IgD-negative memory B cell (primary cell): ENCODE measurements around the gene SUN2. TPM values are rescaled to one million over a fixed set of nuclear protein-coding genes. Genes with fewer than 3 reads are reported as not detected.

Experiments used
- H3K27ac Mint-ChIP-seq, 3 donors: one replicate each; pipeline ENCODE4 v1.8.0; 2020 to 2022; ENCODE audit warnings: mild to moderate bottlenecking in 3 of 3, mixed read lengths in 3 of 3, moderate library complexity in 1 of 3
- H3K27me3 Mint-ChIP-seq: one replicate; pipeline ENCODE4 v1.8.0; 2021; ENCODE audit warnings: mixed read lengths
- H3K36me3 Mint-ChIP-seq: one replicate; pipeline ENCODE4 v1.8.0; 2020; ENCODE audit warnings: mild to moderate bottlenecking, mixed read lengths
- H3K4me1 Mint-ChIP-seq, 3 donors: one replicate each; pipeline ENCODE4 v1.8.0; 2020 to 2022; ENCODE audit warnings: mixed read lengths in 3 of 3, mild to moderate bottlenecking in 1 of 3
- H3K4me3 Mint-ChIP-seq, 4 donors: one replicate each; pipeline ENCODE4 v1.8.0; 2020 to 2022; ENCODE audit warnings: mild to moderate bottlenecking in 4 of 4, mixed read lengths in 4 of 4, moderate library complexity in 3 of 4
- H3K9me3 Mint-ChIP-seq, 3 donors: one replicate each; pipeline ENCODE4 v1.8.0; 2020 to 2021; ENCODE audit warnings: mixed read lengths in 3 of 3, mild to moderate bottlenecking in 1 of 3
- polyA plus RNA-seq: library from polyadenylated mRNA; unstranded; fragments of 300-500 nt; fragmentation: Illumina TruSeq; gene quantifications from one replicate; pipeline ENCODE4 v1.2.3, GENCODE V29; 2021

Gene SUN2
- polyA plus RNA-seq, 1 donor from 2014 or later = 206 TPM

DNA sequence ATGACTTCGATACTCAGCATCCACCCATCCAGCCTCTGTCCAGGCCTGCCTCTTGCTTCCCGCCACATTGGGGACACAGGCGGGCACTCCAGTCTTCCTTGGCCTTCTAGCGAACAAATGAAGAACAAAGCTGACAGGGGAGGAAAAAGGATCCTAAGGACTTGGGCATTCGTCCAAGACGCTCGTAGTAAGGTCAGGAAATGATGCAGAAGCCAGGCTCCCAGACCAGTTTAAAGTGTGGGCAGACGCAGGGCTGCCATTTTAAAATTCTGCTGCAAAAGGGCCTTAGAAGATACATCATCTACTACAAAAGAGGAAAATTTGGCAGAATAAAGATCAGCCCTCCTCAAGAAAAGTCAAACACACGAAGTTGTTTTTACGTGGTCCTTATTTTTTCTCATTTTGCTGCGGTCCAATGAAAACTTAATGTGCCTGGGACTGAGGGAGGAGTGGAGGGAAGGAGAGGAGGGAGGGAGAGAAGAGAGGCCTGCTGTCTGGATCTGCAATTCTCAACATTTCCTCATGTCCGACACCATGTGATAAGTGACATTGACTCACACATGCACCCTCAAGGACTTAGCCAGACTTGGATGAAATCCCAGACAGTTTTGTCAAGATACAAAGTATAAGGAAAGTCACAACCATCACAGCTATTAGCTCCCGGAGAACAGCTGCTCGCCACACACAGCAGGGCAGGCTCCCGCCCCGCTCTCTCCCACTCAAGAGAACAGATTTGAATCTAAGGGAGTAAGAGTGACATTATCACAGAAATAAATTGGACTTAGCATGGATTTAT, 32.4 kb upstream of the SUN2 start:
- Mint-ChIP-seq H3K36me3 (peaks cover 7% of the 10 kb centered on the region), H3K9me3 (no peaks in the 10 kb centered on the region), H3K4me3 (no peak overlapping the region), H3K27me3 (no peaks in the 10 kb centered on the region), H3K4me1 (peaks cover 3 to 9% (median 5%) of the 10 kb centered on the region in 3 donors), H3K27ac (no peak overlapping the region)

DNA sequence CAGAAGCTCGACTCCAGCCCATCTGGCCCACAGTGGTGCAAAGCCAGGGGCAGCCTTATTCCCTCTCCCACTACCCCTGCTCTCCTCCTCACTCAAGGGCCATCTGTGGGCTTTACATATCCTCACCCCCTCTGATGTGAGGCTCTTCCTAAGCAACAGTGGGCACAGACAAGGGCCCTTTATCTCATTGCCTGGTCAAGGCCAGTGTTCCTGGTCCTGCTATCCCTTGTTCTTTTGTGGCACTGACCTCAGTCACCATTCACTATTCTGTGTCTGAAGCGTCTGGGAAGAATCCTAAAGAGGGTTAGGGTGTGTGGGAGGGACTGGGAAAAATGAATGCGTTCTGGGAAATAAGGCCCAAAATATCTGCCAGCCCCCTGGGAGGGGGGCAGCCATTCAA, 30.8 kb upstream of the SUN2 start:
- H3K36me3 Mint-ChIP-seq = peaks cover 7% of the 10 kb centered on the region

DNA sequence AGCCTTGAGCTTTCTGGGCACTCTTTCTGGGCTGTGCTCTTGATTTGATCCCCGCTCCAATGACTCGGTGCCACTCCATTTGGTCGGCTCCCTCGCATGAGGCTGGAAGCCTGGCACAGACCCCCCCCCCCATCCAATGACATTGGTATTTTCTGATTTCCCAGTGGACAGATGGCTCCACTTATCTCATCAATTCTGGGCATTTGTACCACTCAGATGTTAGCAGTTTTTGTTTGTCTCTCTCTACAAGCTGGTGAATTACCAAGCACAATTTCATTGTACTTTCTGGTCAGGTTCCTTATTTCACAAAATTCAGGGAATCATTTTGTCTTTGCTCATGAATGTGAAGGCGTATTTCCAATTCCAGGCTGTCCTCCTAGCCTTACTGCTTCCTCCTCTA, 29.1 kb upstream of the SUN2 start:
- no peak overlapping the region for H3K4me3 Mint-ChIP-seq
- H3K9me3 Mint-ChIP-seq = peaks cover 0 to 1% (median 0%) of the 10 kb centered on the region in 3 donors

More for the DNA sequence above, 30.8 kb upstream of the SUN2 start:
- Mint-ChIP-seq H3K4me1 (peaks cover 0 to 5% (median 0%) of the 10 kb centered on the region in 3 donors), H3K27me3 (no peaks in the 10 kb centered on the region), H3K4me3 (no peak overlapping the region), H3K9me3 (peaks cover 0 to 1% (median 0%) of the 10 kb centered on the region in 3 donors), H3K27ac (no peak overlapping the region)

GRCh38 chr22:38784035-38784434, 28.2 kb upstream of the SUN2 start:
- peaks cover 8% of the 10 kb centered on the region for H3K36me3 Mint-ChIP-seq
- H3K27me3 Mint-ChIP-seq = no peaks in the 10 kb centered on the region
- peak overlapping the region in 1 of 3 donors; percentile 70 for H3K27ac Mint-ChIP-seq
- H3K4me1 Mint-ChIP-seq = peaks cover 0 to 5% (median 0%) of the 10 kb centered on the region in 3 donors
- H3K9me3 Mint-ChIP-seq = peaks cover 0 to 1% (median 0%) of the 10 kb centered on the region in 3 donors
- no peak overlapping the region for H3K4me3 Mint-ChIP-seq

More for the DNA sequence above, 29.1 kb upstream of the SUN2 start:
- Mint-ChIP-seq H3K36me3 (peaks cover 8% of the 10 kb centered on the region), H3K4me1 (peaks cover 0 to 5% (median 0%) of the 10 kb centered on the region in 3 donors), H3K27me3 (no peaks in the 10 kb centered on the region), H3K27ac (no peak overlapping the region)

- Mint-ChIP-seq H3K9me3 (peaks cover 0 to 1% (median 0%) of the 10 kb centered on the region in 3 donors), H3K4me3 (no peak overlapping the region), H3K4me1 (peaks cover 0 to 5% (median 0%) of the 10 kb centered on the region in 3 donors), H3K36me3 (peaks cover 6% of the 10 kb centered on the region), H3K27me3 (no peaks in the 10 kb centered on the region), H3K27ac (peak overlapping the region in 1 of 3 donors; percentile 71)
These were observed 27.4 kb upstream of the SUN2 start for GRCh38 chr22:38783095-38783615.

GRCh38 chr22:38782402-38783094, 26.8 kb upstream of the SUN2 start:
- Mint-ChIP-seq H3K27ac (peak overlapping the region in 1 of 3 donors; percentile 71), H3K4me3 (no peak overlapping the region), H3K4me1 (peaks cover 0 to 5% (median 0%) of the 10 kb centered on the region in 3 donors), H3K9me3 (peaks cover 0 to 1% (median 0%) of the 10 kb centered on the region in 3 donors), H3K27me3 (no peaks in the 10 kb centered on the region), H3K36me3 (peaks cover 8% of the 10 kb centered on the region)

GRCh38 chr22:38781033-38781432, 25.2 kb upstream of the SUN2 start:
- H3K27ac Mint-ChIP-seq = no peak overlapping the region
- H3K4me1 Mint-ChIP-seq = peaks cover 0 to 5% (median 0%) of the 10 kb centered on the region in 3 donors
- no peak overlapping the region for H3K4me3 Mint-ChIP-seq
- no peaks in the 10 kb centered on the region for H3K27me3 Mint-ChIP-seq
- peaks cover 0 to 1% (median 0%) of the 10 kb centered on the region in 3 donors for H3K9me3 Mint-ChIP-seq
- peaks cover 8% of the 10 kb centered on the region for H3K36me3 Mint-ChIP-seq

- H3K27ac Mint-ChIP-seq = no peak overlapping the region
- H3K4me3 Mint-ChIP-seq = no peak overlapping the region
- H3K4me1 Mint-ChIP-seq = peaks cover 0 to 2% (median 0%) of the 10 kb centered on the region in 3 donors
- H3K27me3 Mint-ChIP-seq = no peaks in the 10 kb centered on the region
- H3K36me3 Mint-ChIP-seq = peaks cover 4% of the 10 kb centered on the region
- peaks cover 0 to 1% (median 0%) of the 10 kb centered on the region in 3 donors for H3K9me3 Mint-ChIP-seq
These were observed 21.4 kb upstream of the SUN2 start for GRCh38 chr22:38777087-38777671.

- H3K27me3 Mint-ChIP-seq = no peaks in the 10 kb centered on the region
- H3K27ac Mint-ChIP-seq = no peak overlapping the region
These were observed 20.3 kb upstream of the SUN2 start for GRCh38 chr22:38776086-38776485.

GRCh38 chr22:38775656-38776055, 19.9 kb upstream of the SUN2 start:
- H3K4me3 Mint-ChIP-seq = no peak overlapping the region
- H3K9me3 Mint-ChIP-seq = no peaks in the 10 kb centered on the region

More at GRCh38 chr22:38776086-38776485, 20.3 kb upstream of the SUN2 start:
- Mint-ChIP-seq H3K36me3 (peaks cover 4% of the 10 kb centered on the region), H3K4me3 (peak overlapping the region in 1 of 4 donors; percentile 43), H3K9me3 (no peaks in the 10 kb centered on the region), H3K4me1 (peaks cover 0 to 2% (median 0%) of the 10 kb centered on the region in 3 donors)

GRCh38 chr22:38774496-38775166, 18.8 kb upstream of the SUN2 start:
- no peak overlapping the region for H3K4me3 Mint-ChIP-seq
- H3K4me1 Mint-ChIP-seq = peaks cover 0 to 2% (median 0%) of the 10 kb centered on the region in 3 donors
- no peaks in the 10 kb centered on the region for H3K9me3 Mint-ChIP-seq
- peaks cover 2% of the 10 kb centered on the region for H3K36me3 Mint-ChIP-seq
- no peak overlapping the region for H3K27ac Mint-ChIP-seq
- no peaks in the 10 kb centered on the region for H3K27me3 Mint-ChIP-seq

More at GRCh38 chr22:38775656-38776055, 19.9 kb upstream of the SUN2 start:
- Mint-ChIP-seq H3K4me1 (peaks cover 0 to 2% (median 0%) of the 10 kb centered on the region in 3 donors), H3K27ac (no peak overlapping the region), H3K36me3 (peaks cover 4% of the 10 kb centered on the region), H3K27me3 (no peaks in the 10 kb centered on the region)

GRCh38 chr22:38773363-38773946, 17.7 kb upstream of the SUN2 start:
- Mint-ChIP-seq H3K9me3 (no peaks in the 10 kb centered on the region), H3K4me1 (peaks cover 0 to 4% (median 1%) of the 10 kb centered on the region in 3 donors), H3K27me3 (no peaks in the 10 kb centered on the region), H3K36me3 (peaks cover 2% of the 10 kb centered on the region), H3K27ac (no peak overlapping the region), H3K4me3 (no peak overlapping the region)

GRCh38 chr22:38772623-38772873, 16.8 kb upstream of the SUN2 start:
- H3K9me3 Mint-ChIP-seq = no peaks in the 10 kb centered on the region
- H3K36me3 Mint-ChIP-seq = no peaks in the 10 kb centered on the region
- H3K4me1 Mint-ChIP-seq = peaks cover 0 to 4% (median 1%) of the 10 kb centered on the region in 3 donors
- no peaks in the 10 kb centered on the region for H3K27me3 Mint-ChIP-seq
- H3K4me3 Mint-ChIP-seq = no peak overlapping the region
- peak overlapping the region in 1 of 3 donors; percentile 47 for H3K27ac Mint-ChIP-seq

DNA sequence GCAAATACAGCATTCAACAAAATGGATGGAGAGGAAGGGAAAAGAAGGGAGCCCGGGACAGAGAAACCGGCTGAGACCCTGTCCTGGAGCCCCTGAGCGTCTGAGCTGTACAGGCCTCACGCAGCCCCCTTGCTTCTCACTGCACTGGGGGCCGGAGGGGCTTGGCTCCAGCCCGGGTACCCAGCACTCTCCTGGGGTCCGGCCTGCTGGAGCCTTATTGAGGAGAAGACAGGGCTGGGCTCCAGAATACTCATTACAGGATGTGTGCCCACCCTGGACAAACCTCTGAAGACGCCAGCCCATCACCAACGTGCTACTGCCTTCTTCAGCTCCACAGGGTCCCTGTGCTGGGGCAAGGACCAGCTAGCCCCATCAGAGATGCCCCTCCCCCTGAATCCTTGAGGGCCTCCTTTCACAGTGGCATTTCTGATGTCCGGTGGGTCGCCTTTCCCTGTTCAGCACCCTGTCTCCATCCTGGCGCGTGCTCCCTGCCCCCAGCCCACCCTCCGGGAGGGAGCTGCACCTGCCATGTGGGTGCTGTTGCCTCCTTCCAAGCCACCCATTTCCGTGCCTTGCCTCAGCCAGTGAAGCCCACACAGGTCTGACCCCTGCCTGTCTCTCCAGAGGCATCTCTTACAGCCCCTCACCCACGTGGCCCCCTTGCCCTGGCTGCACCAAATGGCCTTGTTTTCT, 14.6 kb upstream of the SUN2 start:
- no peaks in the 10 kb centered on the region for H3K9me3 Mint-ChIP-seq
- peaks cover 2 to 4% (median 2%) of the 10 kb centered on the region in 3 donors for H3K4me1 Mint-ChIP-seq
- no peaks in the 10 kb centered on the region for H3K27me3 Mint-ChIP-seq
- no peaks in the 10 kb centered on the region for H3K36me3 Mint-ChIP-seq
- H3K4me3 Mint-ChIP-seq = no peak overlapping the region
- peak overlapping the region in 1 of 3 donors; percentile 90 for H3K27ac Mint-ChIP-seq
